ENCODE measurements around the gene TMC2.

TMC2 gene

DNA sequence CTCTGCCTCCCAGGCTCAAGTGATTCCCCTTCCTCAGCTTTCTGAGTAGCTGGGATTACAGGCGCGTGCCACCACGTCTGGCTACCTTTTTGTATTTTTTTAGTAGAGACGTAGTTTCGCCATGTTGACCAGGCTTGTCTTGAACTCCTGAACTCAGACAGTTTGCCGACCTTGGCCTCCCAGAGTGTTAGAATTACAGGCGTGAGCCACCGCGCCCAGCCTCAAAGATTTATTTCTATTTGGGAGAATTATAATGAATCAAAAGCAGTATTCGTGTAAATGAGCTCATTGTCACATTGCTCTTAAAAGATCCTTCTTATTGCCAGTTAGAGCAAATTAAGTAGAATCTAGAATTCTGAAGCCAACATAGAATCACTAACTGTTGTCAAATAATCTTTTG lies 18.3 kb upstream of the TMC2 start:
- H2BK12ac ChIP-seq (ENCODE audit: low read length): no peak overlapping the region
- no peaks in the 10 kb centered on the region for H3K4me1 ChIP-seq (ENCODE audit: control insufficient read depth in 2 of 2, insufficient read depth in 1 of 2, low read depth in 1 of 2, low read length in 2 of 2)
- H2BK120ac ChIP-seq (ENCODE audit: low read depth, low read length): no peak overlapping the region
- H3K36me3 ChIP-seq (replicated peaks in 1 of 2; ENCODE audit: control insufficient read depth in 2 of 2, insufficient read depth in 2 of 2, low read length in 2 of 2): no peaks in the 10 kb centered on the region
- no peaks in the 10 kb centered on the region for H3K79me1 ChIP-seq (ENCODE audit: low read depth, low read length)
- H2AK5ac ChIP-seq (ENCODE audit: low read depth, low read length): no peak overlapping the region
- no peak overlapping the region for H3K27ac ChIP-seq (replicated peaks; ENCODE audit: low read length)
- no peak overlapping the region for H3K4me3 ChIP-seq (ENCODE audit: low read length in 2 of 2)
- H3K9ac ChIP-seq (ENCODE audit: low read depth, low read length, poor library complexity): no peak overlapping the region
- no peak overlapping the region for H3K14ac ChIP-seq (ENCODE audit: low read length)
- H3K18ac ChIP-seq (ENCODE audit: low read length): no peak overlapping the region
- peaks cover 0 to 14% (median 0%) of the 10 kb centered on the region in 3 experiments for H3K27me3 ChIP-seq (ENCODE audit: control insufficient read depth in 3 of 3, insufficient read depth in 3 of 3, low read depth in 1 of 3, low read length in 3 of 3)
- no peak overlapping the region for H2BK5ac ChIP-seq (ENCODE audit: low read length)
- no peak overlapping the region for H3K4me2 ChIP-seq (ENCODE audit: insufficient read depth, low read length, poor library complexity, severe bottlenecking)
- no peak overlapping the region for H4K8ac ChIP-seq (ENCODE audit: low read depth, low read length)
- H3K9me3 ChIP-seq (replicated peaks in 1 of 2; ENCODE audit: control insufficient read depth in 2 of 2, insufficient read depth in 1 of 2, low read depth in 1 of 2, low read length in 2 of 2): no peaks in the 10 kb centered on the region
- H2AFZ ChIP-seq (ENCODE audit: low read length): no peak overlapping the region
- no peak for DNase-seq (ENCODE audit: low spot score)
- H2BK15ac ChIP-seq (ENCODE audit: low read length): no peak overlapping the region
- no CpG with 5 or more reads among the region's 10 CpGs for WGBS, 2 donors (ENCODE audit: extremely low coverage in 2 of 2, insufficient read length in 2 of 2, insufficient replicate concordance in 1 of 2)
- no peak overlapping the region for H4K91ac ChIP-seq (ENCODE audit: low read depth, low read length, poor library complexity)
- H3K23ac ChIP-seq (ENCODE audit: low read depth, low read length, poor library complexity): no peak overlapping the region
- H3K4ac ChIP-seq (ENCODE audit: low read length): no peak overlapping the region

DNA sequence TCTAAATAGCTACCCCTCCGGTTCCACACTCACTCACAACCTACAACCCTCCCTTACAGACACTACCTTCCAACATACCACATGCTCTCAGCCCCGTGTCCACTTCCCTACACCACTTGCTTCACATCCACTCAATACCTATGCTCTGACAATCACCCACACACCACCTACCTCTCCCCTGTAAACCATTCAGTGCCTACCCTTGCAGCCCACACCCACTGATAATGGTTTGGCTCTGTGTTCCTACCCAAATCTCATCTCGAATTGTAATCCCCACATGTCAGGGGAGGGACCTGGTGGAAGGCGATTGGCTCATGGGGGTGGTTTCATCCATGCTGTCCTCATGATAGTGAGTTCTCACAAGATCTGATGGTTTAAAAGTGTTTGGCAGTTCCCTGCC lies 17.8 kb upstream of the TMC2 start:
- no peak overlapping the region for H2AK5ac ChIP-seq (ENCODE audit: low read depth, low read length)

DNA sequence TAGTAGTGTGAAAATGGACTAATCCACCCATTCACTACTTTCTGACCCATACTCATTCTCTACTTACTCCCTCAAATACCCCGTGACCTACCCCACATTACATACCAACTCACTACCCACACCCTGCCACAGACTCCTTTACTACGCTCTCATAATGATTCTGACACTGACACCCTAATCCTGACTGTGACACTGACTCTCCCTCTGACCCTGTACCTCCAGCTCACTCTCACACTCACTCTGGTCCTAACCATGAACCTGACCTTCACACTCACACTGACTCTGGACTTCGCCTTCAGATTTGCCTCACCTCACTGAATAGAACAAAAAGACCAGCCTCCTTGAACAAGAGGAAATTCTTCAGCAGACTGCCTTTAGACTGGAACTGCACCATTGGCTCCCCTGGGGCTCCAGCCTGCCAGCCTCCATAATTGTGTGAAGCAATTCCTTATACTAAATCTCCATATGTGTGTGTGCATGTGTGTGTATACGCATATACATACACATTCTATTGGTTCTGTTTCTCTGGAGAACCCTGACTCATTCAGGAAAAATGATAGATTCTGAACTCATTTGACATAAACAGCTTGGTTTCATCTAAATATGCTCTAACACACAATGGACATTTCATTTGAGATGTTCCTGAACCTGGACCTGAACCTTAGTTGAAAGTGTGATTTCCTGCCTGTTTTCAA lies 17.1 kb upstream of the TMC2 start:
- Histone ChIP-seq H3K36me3 (replicated peaks in 1 of 2; ENCODE audit: control insufficient read depth in 2 of 2, insufficient read depth in 2 of 2, low read length in 2 of 2) (no peaks in the 10 kb centered on the region), H3K27ac (replicated peaks; ENCODE audit: low read length) (no peak overlapping the region), H3K4ac (ENCODE audit: low read length) (no peak overlapping the region), H3K23ac (ENCODE audit: low read depth, low read length, poor library complexity) (no peak overlapping the region), H2BK120ac (ENCODE audit: low read depth, low read length) (no peak overlapping the region), H2AFZ (ENCODE audit: low read length) (no peak overlapping the region), H3K27me3 (ENCODE audit: control insufficient read depth in 3 of 3, insufficient read depth in 3 of 3, low read depth in 1 of 3, low read length in 3 of 3) (peaks cover 0 to 18% (median 0%) of the 10 kb centered on the region in 3 experiments), H4K91ac (ENCODE audit: low read depth, low read length, poor library complexity) (no peak overlapping the region), H3K4me2 (ENCODE audit: insufficient read depth, low read length, poor library complexity, severe bottlenecking) (no peak overlapping the region), H2BK5ac (ENCODE audit: low read length) (no peak overlapping the region), H3K14ac (ENCODE audit: low read length) (no peak overlapping the region), H2BK15ac (ENCODE audit: low read length) (no peak overlapping the region), H3K18ac (ENCODE audit: low read length) (no peak overlapping the region), H3K4me1 (ENCODE audit: control insufficient read depth in 2 of 2, insufficient read depth in 1 of 2, low read depth in 1 of 2, low read length in 2 of 2) (peaks cover 0 to 3% of the 10 kb centered on the region in 2 donors), H3K9me3 (replicated peaks in 1 of 2; ENCODE audit: control insufficient read depth in 2 of 2, insufficient read depth in 1 of 2, low read depth in 1 of 2, low read length in 2 of 2) (no peaks in the 10 kb centered on the region), H3K9ac (ENCODE audit: low read depth, low read length, poor library complexity) (no peak overlapping the region), H2BK12ac (ENCODE audit: low read length) (no peak overlapping the region), H3K79me1 (ENCODE audit: low read depth, low read length) (no peaks in the 10 kb centered on the region), H2AK5ac (ENCODE audit: low read depth, low read length) (no peak overlapping the region), H3K4me3 (ENCODE audit: low read length in 2 of 2) (no peak overlapping the region), H4K8ac (ENCODE audit: low read depth, low read length) (no peak overlapping the region)
- WGBS, 2 donors (ENCODE audit: extremely low coverage in 2 of 2, insufficient read length in 2 of 2, insufficient replicate concordance in 1 of 2): 100% methylated on average over 1 of the region's 4 CpGs
- DNase-seq (ENCODE audit: low spot score): no peak

More for the DNA sequence above, 17.8 kb upstream of the TMC2 start:
- Histone ChIP-seq H2BK5ac (ENCODE audit: low read length) (no peak overlapping the region), H3K14ac (ENCODE audit: low read length) (no peak overlapping the region), H3K4ac (ENCODE audit: low read length) (no peak overlapping the region), H3K4me2 (ENCODE audit: insufficient read depth, low read length, poor library complexity, severe bottlenecking) (no peak overlapping the region), H3K18ac (ENCODE audit: low read length) (no peak overlapping the region), H3K4me3 (ENCODE audit: low read length in 2 of 2) (no peak overlapping the region), H3K79me1 (ENCODE audit: low read depth, low read length) (no peaks in the 10 kb centered on the region), H3K36me3 (replicated peaks in 1 of 2; ENCODE audit: control insufficient read depth in 2 of 2, insufficient read depth in 2 of 2, low read length in 2 of 2) (no peaks in the 10 kb centered on the region), H2BK120ac (ENCODE audit: low read depth, low read length) (no peak overlapping the region), H3K27me3 (ENCODE audit: control insufficient read depth in 3 of 3, insufficient read depth in 3 of 3, low read depth in 1 of 3, low read length in 3 of 3) (peaks cover 0 to 16% (median 0%) of the 10 kb centered on the region in 3 experiments), H3K9me3 (replicated peaks in 1 of 2; ENCODE audit: control insufficient read depth in 2 of 2, insufficient read depth in 1 of 2, low read depth in 1 of 2, low read length in 2 of 2) (no peaks in the 10 kb centered on the region), H2AFZ (ENCODE audit: low read length) (no peak overlapping the region), H3K27ac (replicated peaks; ENCODE audit: low read length) (no peak overlapping the region), H3K4me1 (ENCODE audit: control insufficient read depth in 2 of 2, insufficient read depth in 1 of 2, low read depth in 1 of 2, low read length in 2 of 2) (no peaks in the 10 kb centered on the region), H4K8ac (ENCODE audit: low read depth, low read length) (no peak overlapping the region), H2BK15ac (ENCODE audit: low read length) (no peak overlapping the region), H3K23ac (ENCODE audit: low read depth, low read length, poor library complexity) (no peak overlapping the region), H3K9ac (ENCODE audit: low read depth, low read length, poor library complexity) (no peak overlapping the region), H4K91ac (ENCODE audit: low read depth, low read length, poor library complexity) (no peak overlapping the region), H2BK12ac (ENCODE audit: low read length) (no peak overlapping the region)
- WGBS, 2 donors (ENCODE audit: extremely low coverage in 2 of 2, insufficient read length in 2 of 2, insufficient replicate concordance in 1 of 2): no CpG with 5 or more reads among the region's 4 CpGs
- DNase-seq (ENCODE audit: low spot score): no peak

DNA sequence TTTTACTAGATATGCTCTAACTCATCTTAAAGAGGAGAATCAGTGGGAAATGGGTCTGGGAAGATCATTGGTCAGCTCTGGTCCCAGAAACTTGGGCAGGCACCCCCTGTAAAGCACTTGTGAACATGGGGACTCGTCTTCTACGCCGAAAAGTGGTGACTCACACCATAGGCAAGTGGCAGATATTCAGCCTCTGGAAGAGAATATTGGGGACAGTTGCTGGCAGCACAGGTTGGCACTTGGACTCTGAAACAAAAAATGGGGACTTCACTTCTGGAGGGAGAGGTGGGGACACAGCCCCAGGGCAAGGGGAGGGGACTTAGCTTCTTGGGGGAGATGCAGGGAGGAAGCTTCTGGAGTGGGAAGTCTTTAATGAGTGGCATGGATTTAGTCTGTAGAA lies 15.8 kb upstream of the TMC2 start:
- H2BK15ac ChIP-seq (ENCODE audit: low read length): no peak overlapping the region
- no peak overlapping the region for H3K23ac ChIP-seq (ENCODE audit: low read depth, low read length, poor library complexity)
- no peak overlapping the region for H3K18ac ChIP-seq (ENCODE audit: low read length)
- H2AFZ ChIP-seq (ENCODE audit: low read length): no peak overlapping the region
- H4K91ac ChIP-seq (ENCODE audit: low read depth, low read length, poor library complexity): no peak overlapping the region
- H3K4me3 ChIP-seq (ENCODE audit: low read length in 2 of 2): no peak overlapping the region
- H3K14ac ChIP-seq (ENCODE audit: low read length): no peak overlapping the region
- H3K9me3 ChIP-seq (replicated peaks in 1 of 2; ENCODE audit: control insufficient read depth in 2 of 2, insufficient read depth in 1 of 2, low read depth in 1 of 2, low read length in 2 of 2): no peaks in the 10 kb centered on the region
- H3K4me1 ChIP-seq (ENCODE audit: control insufficient read depth in 2 of 2, insufficient read depth in 1 of 2, low read depth in 1 of 2, low read length in 2 of 2): peaks cover 0 to 3% of the 10 kb centered on the region in 2 donors
- no peak overlapping the region for H2AK5ac ChIP-seq (ENCODE audit: low read depth, low read length)
- H3K4ac ChIP-seq (ENCODE audit: low read length): no peak overlapping the region
- H3K36me3 ChIP-seq (replicated peaks in 1 of 2; ENCODE audit: control insufficient read depth in 2 of 2, insufficient read depth in 2 of 2, low read length in 2 of 2): no peaks in the 10 kb centered on the region
- H3K27ac ChIP-seq (replicated peaks; ENCODE audit: low read length): no peak overlapping the region
- no peak overlapping the region for H2BK120ac ChIP-seq (ENCODE audit: low read depth, low read length)
- no peak overlapping the region for H3K9ac ChIP-seq (ENCODE audit: low read depth, low read length, poor library complexity)
- WGBS, 2 donors (ENCODE audit: extremely low coverage in 2 of 2, insufficient read length in 2 of 2, insufficient replicate concordance in 1 of 2): no CpG with 5 or more reads among the region's 3 CpGs
- H2BK5ac ChIP-seq (ENCODE audit: low read length): no peak overlapping the region
- no peak for DNase-seq (ENCODE audit: low spot score)
- H2BK12ac ChIP-seq (ENCODE audit: low read length): no peak overlapping the region
- H3K4me2 ChIP-seq (ENCODE audit: insufficient read depth, low read length, poor library complexity, severe bottlenecking): no peak overlapping the region
- peaks cover 0 to 22% (median 0%) of the 10 kb centered on the region in 3 experiments for H3K27me3 ChIP-seq (ENCODE audit: control insufficient read depth in 3 of 3, insufficient read depth in 3 of 3, low read depth in 1 of 3, low read length in 3 of 3)
- H4K8ac ChIP-seq (ENCODE audit: low read depth, low read length): no peak overlapping the region
- no peaks in the 10 kb centered on the region for H3K79me1 ChIP-seq (ENCODE audit: low read depth, low read length)

All from neuronal stem cell (in vitro differentiated cells).